T-helper 2 cell treated with Interferon-gamma antibody and Interleukin-4, amounts not matched to agents 5 μg/mL and 100 μg/mL, for 36 hours (primary cell): Measurements from ENCODE around the gene DNTT.

Experiments used
- DNase-seq: peaks from one replicate; pipeline ENCODE4 v3.0.0; 2021; ENCODE audit warnings: low spot score
- H3K27ac Mint-ChIP-seq: one replicate; pipeline ENCODE4 v1.8.0; 2021; ENCODE audit warnings: mild to moderate bottlenecking, mixed read lengths
- H3K27me3 Mint-ChIP-seq: one replicate; pipeline ENCODE4 v1.8.0; 2021; ENCODE audit warnings: low read depth, mixed read lengths
- H3K36me3 Mint-ChIP-seq: one replicate; pipeline ENCODE4 v1.8.0; 2021; ENCODE audit warnings: low read depth, mixed read lengths
- H3K4me1 Mint-ChIP-seq: one replicate; pipeline ENCODE4 v1.8.0; 2021; ENCODE audit warnings: low read depth, mixed read lengths
- H3K4me3 Mint-ChIP-seq: one replicate; pipeline ENCODE4 v1.8.0; 2022; ENCODE audit warnings: mild to moderate bottlenecking, moderate library complexity, mixed read lengths
- H3K9me3 Mint-ChIP-seq: one replicate; pipeline ENCODE4 v1.8.0; 2021; ENCODE audit warnings: mixed read lengths

Gene DNTT

DNA sequence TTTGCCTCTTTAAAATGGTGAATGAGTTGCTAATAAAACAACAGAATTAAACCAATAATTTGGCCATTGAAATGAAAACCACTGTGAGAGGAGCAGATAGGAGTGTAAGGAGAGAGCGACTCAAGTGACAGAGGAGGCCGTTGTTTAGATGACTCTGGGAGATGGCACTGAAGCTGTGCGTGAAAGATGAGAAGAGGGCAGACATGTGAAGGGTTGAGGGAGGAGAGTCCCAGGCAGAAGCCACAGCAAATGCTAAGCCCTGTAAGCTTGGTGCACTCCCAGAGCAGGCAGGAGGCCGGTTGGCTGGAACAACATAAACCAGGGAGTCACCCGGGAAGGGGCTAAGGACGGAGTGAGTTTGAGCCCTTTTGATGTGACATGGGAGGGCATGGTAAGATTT, 55.4 kb downstream of the DNTT start:
- Mint-ChIP-seq H3K36me3 (no peaks in the 10 kb centered on the region), H3K4me3 (no peak overlapping the region), H3K27ac (no peak overlapping the region), H3K9me3 (no peaks in the 10 kb centered on the region), H3K27me3 (peaks cover 10% of the 10 kb centered on the region), H3K4me1 (no peaks in the 10 kb centered on the region)
- DNase-seq, result no peak

DNA sequence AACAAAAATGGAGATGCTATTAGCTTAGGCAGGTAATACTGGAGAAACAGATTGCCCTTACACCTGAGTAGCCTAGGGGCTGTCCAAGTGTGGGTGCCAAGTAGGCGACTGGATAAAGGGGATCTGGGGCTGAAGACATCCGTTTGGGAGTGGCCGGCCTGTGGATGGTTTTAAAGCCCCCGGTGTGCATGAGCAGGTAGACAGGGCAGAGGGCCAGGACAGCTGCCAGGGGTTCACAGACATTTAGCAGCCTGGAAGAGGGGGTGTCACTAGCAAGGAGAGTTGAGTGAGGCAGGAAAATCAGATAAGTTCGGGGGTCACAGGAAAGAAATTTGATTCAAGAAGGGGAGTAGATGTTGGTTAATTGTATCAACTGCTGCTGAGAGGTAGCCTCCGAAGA, 56.1 kb downstream of the DNTT start:
- no peak overlapping the region for H3K4me3 Mint-ChIP-seq
- H3K27me3 Mint-ChIP-seq, result peaks cover 10% of the 10 kb centered on the region
- H3K9me3 Mint-ChIP-seq, result no peaks in the 10 kb centered on the region
- no peak overlapping the region for H3K27ac Mint-ChIP-seq
- no peaks in the 10 kb centered on the region for H3K36me3 Mint-ChIP-seq
- no peaks in the 10 kb centered on the region for H3K4me1 Mint-ChIP-seq
- DNase-seq, result no peak

DNA sequence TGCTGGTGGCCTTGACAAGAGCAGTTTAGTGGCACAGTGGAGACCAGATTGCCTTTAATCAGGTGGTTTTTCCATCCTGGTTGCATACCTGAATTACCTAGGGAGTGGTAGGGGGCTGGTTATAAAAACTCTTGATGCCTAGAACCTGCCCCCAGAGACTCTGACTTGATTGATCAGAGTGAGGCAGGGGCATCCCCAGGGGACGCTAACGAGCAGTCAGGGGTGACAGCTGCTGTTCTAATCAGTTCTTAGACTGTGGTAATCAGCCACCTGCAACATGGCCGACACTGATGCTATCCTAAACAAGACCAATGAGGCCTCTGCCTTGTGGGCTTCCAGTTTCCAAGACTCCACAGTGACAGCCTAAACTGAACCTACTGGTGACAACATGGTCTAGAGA, 56.5 kb downstream of the DNTT start:
- no peak overlapping the region for H3K27ac Mint-ChIP-seq
- H3K4me1 Mint-ChIP-seq, result no peaks in the 10 kb centered on the region
- no peaks in the 10 kb centered on the region for H3K9me3 Mint-ChIP-seq
- peaks cover 10% of the 10 kb centered on the region for H3K27me3 Mint-ChIP-seq
- no peak overlapping the region for H3K4me3 Mint-ChIP-seq
- no peak for DNase-seq
- no peaks in the 10 kb centered on the region for H3K36me3 Mint-ChIP-seq

DNA sequence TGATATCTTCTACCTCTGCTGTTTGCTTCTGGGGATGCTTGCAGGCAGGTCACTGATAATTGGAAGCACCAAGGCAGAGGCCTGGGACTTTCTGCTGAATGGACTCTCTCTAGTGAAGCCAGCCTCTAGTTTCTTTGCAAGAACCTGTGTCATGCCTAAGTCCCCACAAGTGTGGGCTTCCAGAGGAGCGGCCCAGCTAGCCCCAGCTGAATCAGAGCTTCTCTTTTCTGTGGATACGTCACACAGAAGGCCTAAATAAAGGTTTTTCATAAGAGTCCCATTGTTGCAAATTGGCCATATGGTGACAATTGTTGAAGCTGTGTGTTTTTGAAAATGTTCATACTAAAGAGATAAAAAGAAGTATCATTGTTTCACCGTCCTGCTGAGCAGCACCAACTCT, 61.3 kb downstream of the DNTT start:
- Mint-ChIP-seq H3K36me3 (no peaks in the 10 kb centered on the region), H3K9me3 (no peaks in the 10 kb centered on the region), H3K27me3 (peaks cover 5% of the 10 kb centered on the region), H3K4me3 (no peak overlapping the region), H3K4me1 (no peaks in the 10 kb centered on the region), H3K27ac (no peak overlapping the region)
- no peak for DNase-seq

DNA sequence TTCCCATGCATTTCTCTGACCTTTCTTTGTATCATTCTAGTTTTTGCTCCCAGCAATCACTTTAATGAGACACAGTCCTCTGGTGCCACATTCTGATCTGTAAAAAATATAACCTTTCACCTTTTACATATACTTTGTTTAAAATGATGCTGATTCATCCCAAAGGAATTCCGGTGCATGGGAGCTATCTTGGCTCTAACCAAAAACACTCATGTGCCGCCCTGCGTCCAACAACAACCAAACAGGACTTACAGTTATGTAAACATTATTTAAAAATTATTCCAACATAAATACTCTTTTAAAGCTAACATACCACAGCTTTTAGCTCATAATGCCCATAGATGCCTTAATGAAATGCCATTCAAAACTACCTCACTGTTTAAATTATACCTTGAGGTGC, 62.3 kb downstream of the DNTT start:
- Mint-ChIP-seq H3K36me3 (no peaks in the 10 kb centered on the region), H3K4me3 (no peak overlapping the region), H3K27me3 (peaks cover 5% of the 10 kb centered on the region), H3K9me3 (no peaks in the 10 kb centered on the region), H3K27ac (no peak overlapping the region), H3K4me1 (no peaks in the 10 kb centered on the region)
- DNase-seq, result no peak

DNA sequence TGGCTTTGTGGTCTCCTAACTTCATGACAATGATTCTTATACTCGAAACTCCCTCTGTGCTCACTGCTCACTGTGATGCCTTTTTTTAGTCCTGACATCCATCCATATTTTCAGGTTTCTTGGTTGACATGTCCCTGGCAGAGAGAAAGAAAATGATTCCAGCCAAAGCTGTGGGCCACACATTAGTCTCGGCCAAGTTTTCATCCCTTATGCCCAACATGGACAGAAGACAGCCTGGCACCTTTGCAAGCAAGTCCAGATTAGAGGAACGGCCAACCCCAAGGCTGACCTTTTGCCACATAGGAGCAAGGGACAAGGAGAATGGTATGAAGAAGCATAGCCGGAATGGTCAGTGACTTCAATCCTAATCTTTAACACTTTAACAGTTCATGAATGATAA, 63.2 kb downstream of the DNTT start:
- H3K27me3 Mint-ChIP-seq, result peaks cover 7% of the 10 kb centered on the region
- no peaks in the 10 kb centered on the region for H3K9me3 Mint-ChIP-seq

DNA sequence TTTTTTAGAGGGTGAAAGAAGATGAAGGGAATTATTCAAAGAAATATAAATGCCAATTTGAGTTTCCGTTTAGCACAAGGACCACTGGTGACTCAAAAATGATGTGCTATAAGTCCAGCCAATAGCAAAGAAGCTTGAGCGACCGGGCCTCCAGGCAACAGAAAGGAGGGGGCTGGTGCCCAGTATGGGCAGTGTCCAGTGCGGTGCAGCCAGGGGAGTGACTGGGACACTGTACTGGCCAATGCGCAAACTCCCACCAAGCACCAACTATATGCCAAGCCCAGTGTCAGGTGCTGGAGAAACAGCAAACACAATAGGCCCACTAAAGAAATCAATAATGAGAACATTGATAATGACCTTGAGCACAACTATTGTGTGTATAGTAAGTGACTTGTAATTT, 64.7 kb downstream of the DNTT start:
- H3K36me3 Mint-ChIP-seq, result no peaks in the 10 kb centered on the region
- H3K4me3 Mint-ChIP-seq, result no peak overlapping the region
- no peak for DNase-seq
- no peaks in the 10 kb centered on the region for H3K4me1 Mint-ChIP-seq
- no peak overlapping the region for H3K27ac Mint-ChIP-seq
- H3K9me3 Mint-ChIP-seq, result no peaks in the 10 kb centered on the region
- peaks cover 7% of the 10 kb centered on the region for H3K27me3 Mint-ChIP-seq

More for the DNA sequence above, 63.2 kb downstream of the DNTT start:
- H3K36me3 Mint-ChIP-seq, result no peaks in the 10 kb centered on the region
- no peak for DNase-seq
- no peak overlapping the region for H3K4me3 Mint-ChIP-seq
- no peak overlapping the region for H3K27ac Mint-ChIP-seq
- no peaks in the 10 kb centered on the region for H3K4me1 Mint-ChIP-seq

DNA sequence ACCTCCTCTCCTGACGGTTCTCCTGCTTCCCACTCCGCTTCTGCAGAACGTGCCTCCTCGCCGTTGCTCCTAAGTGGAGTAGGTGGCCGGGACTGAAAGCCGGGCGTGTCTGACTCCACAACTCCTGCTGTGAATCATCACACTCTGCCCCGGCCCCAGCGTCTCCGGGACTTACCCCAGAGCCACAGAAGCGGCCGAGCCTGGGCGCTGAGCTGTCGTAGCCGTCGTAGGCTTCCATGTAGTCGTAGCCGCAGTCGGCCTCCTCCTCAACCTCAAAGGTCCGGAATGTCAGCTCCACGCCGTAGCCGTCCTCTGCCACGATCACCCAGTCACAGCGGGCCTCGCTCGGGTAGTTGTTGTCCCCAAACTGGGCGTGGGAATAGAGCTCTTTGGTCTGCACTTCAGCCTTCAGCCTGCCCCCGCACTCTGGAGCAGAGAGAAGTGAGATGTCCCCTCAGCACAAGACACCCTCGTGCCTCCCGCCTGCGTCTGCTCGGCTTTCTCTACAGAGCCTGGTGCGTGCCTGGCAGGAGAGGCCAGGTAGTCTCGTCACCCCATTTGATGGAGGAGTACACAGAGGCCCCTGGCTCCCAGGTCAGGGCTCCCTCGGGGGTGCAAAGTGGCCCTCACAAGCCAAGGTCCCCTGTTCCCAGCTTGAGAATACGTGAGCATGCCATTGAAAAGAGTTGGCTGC, 65.8 kb downstream of the DNTT start:
- no peaks in the 10 kb centered on the region for H3K9me3 Mint-ChIP-seq
- DNase-seq, result no peak
- H3K27ac Mint-ChIP-seq, result no peak overlapping the region

DNA sequence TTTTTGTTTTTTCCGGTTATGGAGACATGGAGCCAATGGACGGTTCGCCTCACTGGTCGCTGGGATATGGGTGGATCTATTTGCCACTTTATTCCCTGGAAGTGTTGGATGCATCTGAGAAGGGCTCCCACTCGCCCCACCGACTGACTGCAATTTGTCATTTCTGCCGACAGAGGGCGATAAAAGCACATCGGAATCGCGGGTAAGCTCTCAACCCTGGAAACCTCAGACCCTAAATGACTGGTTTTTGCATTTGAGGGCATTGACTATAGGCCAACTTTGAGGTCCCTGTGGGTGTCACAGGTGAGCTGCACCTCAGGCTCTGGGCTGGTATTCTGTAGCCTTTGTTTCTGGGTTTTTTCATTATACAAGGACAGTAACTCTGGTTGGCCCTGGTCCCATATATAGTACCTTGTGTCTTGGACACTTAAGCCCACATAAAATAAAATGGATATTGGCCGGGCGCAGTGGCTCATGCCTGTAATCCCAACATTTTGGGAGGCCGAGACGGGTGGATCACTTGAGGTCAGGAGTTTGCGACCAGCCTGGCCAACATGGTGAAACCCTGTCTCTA, 66.4 kb downstream of the DNTT start:
- no peak overlapping the region for H3K27ac Mint-ChIP-seq
- H3K4me3 Mint-ChIP-seq, result no peak overlapping the region
- peaks cover 11% of the 10 kb centered on the region for H3K27me3 Mint-ChIP-seq
- H3K4me1 Mint-ChIP-seq, result peaks cover 6% of the 10 kb centered on the region
- no peaks in the 10 kb centered on the region for H3K9me3 Mint-ChIP-seq
- peak; percentile 30 for DNase-seq
- no peaks in the 10 kb centered on the region for H3K36me3 Mint-ChIP-seq

More for the DNA sequence above, 65.8 kb downstream of the DNTT start:
- Mint-ChIP-seq H3K4me1 (peaks cover 6% of the 10 kb centered on the region), H3K4me3 (no peak overlapping the region), H3K27me3 (peaks cover 11% of the 10 kb centered on the region), H3K36me3 (no peaks in the 10 kb centered on the region)

DNA sequence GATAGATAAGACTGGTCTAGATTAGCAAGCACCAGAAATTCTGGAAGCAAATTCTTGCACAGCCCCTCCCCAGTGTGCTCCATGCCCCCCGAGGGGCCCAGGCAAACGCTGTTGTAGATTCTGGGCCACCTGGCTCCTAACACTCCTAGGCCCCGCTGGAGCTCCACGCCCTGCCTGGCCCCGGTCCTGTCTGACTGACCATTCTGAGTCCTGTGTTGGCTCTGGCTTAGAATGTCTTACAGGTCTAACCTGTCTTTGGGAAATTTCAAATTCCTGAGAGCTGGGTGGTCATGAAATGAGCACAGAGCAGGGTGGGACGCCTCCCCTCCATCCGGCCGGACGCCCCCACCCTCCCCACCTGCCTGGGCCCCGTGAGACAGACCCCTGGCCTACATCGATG, 67.1 kb downstream of the DNTT start:
- DNase-seq, result no peak
- no peaks in the 10 kb centered on the region for H3K36me3 Mint-ChIP-seq
- H3K27ac Mint-ChIP-seq, result no peak overlapping the region
- peaks cover 6% of the 10 kb centered on the region for H3K4me1 Mint-ChIP-seq
- no peak overlapping the region for H3K4me3 Mint-ChIP-seq
- peaks cover 11% of the 10 kb centered on the region for H3K27me3 Mint-ChIP-seq
- no peaks in the 10 kb centered on the region for H3K9me3 Mint-ChIP-seq

DNA sequence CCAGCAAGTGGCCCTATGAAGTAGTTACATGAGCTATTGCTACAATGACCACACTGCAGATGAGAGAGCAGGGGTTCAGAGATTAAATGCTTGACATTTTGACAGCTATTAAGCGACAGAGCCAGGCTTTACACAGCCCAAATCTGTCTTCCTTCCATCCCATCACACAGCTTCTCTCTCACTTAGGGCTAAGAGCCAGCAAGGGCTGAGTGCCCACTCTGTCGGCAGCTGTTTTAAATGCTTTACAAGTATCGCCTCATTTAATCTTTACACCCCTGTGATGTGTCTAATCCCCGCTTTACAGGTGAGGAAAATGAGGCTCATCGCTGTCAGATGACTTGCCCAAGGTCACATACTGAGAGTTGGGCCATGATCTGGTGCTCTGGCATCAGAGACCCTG, 69.8 kb downstream of the DNTT start:
- H3K4me1 Mint-ChIP-seq, result peaks cover 6% of the 10 kb centered on the region
- no peak for DNase-seq
- no peaks in the 10 kb centered on the region for H3K36me3 Mint-ChIP-seq
- H3K4me3 Mint-ChIP-seq, result peak overlapping the region; percentile 71
- no peaks in the 10 kb centered on the region for H3K9me3 Mint-ChIP-seq
- H3K27ac Mint-ChIP-seq, result no peak overlapping the region
- H3K27me3 Mint-ChIP-seq, result peaks cover 11% of the 10 kb centered on the region

DNA sequence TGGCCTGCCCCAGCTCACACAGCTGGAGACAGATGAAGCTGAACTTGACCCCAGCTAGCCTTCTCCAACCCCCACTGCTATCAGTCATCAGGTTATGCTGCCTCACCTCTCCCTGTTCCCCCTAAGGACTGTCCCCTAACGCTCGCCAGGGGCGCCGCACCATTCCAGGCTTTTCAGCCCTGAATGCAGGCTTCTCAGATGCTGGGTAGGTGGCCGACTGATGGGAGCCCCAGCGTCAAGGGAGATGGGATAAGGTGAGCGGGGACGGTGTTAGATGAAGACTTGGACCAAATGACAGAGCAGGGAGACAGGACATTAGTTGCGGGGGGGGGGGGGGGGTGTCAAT, 70.4 kb downstream of the DNTT start:
- Mint-ChIP-seq H3K4me3 (peak overlapping the region; percentile 56), H3K27ac (no peak overlapping the region), H3K36me3 (no peaks in the 10 kb centered on the region), H3K9me3 (no peaks in the 10 kb centered on the region), H3K27me3 (peaks cover 11% of the 10 kb centered on the region), H3K4me1 (peaks cover 6% of the 10 kb centered on the region)
- DNase-seq, result no peak

DNA sequence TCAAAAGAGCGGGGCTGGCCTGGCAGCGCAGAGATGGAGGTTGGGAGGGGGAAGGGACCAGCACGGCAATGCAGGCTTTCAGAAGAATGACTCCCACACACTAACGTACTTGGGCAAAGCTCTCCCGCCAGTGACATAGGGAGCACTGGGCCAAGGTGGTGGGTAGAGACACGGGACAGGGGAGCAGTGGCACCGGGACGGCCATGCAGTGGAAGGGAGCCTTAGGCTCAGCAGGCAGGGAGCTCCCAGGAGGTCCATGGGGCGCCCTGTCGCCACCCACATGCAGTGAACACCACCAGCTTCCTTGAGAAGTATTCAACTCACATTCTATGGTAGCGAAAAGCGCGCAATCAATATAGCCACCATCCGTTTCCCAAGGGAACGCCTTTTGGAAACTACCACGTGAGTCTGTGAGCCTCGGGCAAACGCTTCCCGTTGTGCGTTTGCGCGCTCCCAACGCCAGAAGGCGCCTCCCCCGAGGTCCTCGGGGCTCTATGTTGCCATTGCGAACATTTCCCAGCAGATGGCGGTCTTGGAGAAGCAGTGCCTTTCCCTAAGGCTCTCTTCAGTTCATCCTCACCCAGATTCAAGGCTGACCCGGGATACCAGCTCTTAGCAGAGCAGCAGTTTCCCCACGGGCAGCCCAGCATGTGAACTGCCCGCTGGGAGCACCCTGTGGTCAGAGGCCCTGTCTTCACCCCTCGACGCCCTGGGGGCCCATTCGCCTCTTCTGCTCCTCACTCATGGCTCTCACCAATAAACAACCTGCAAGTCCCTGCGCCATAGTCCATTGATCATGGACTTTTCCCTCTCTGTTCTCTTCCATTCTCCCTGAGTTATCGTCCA, 71.0 kb downstream of the DNTT start:
- Mint-ChIP-seq H3K4me1 (peaks cover 6% of the 10 kb centered on the region), H3K27ac (no peak overlapping the region), H3K36me3 (no peaks in the 10 kb centered on the region), H3K9me3 (no peaks in the 10 kb centered on the region), H3K27me3 (peaks cover 11% of the 10 kb centered on the region), H3K4me3 (peak overlapping the region; percentile 56)
- peak; percentile 67 for DNase-seq

DNA sequence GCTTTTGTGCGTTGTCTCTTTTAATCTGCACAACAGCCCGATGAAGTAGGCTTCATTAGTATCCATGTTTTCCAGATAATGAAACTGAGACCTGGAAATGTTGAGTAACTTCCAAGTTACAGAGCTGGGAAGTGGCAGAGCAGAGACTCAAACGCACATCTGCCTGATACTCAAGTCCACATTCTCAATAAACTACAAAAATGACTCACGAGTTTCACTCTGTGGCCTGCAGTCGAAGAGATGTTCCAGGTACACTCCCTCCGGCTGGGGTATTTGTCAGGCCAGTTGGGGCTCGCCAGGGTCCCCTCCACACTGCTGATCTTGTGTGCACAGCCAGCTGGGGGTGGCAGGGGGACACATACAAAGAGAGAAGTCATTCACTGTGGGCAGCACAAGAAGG, 72.2 kb downstream of the DNTT start:
- peaks cover 11% of the 10 kb centered on the region for H3K27me3 Mint-ChIP-seq
- H3K27ac Mint-ChIP-seq, result no peak overlapping the region
- H3K4me1 Mint-ChIP-seq, result peaks cover 6% of the 10 kb centered on the region
- H3K36me3 Mint-ChIP-seq, result no peaks in the 10 kb centered on the region
- no peaks in the 10 kb centered on the region for H3K9me3 Mint-ChIP-seq
- no peak for DNase-seq
- H3K4me3 Mint-ChIP-seq, result no peak overlapping the region
